NCI-H82 treated with DMSO at 0.1 percent for 48 hours (cell line): Measurements from ENCODE around the gene PCK2.
A peak's percentile ranks its signal among the peaks of the same experiment; 100 is the strongest.

Experiments used
- DNase-seq: peaks from one replicate; lab custom pipeline; 2025; ENCODE audit not compliant: unreplicated experiment; lab: John Stamatoyannopoulos, UW

PCK2 gene

DNA sequence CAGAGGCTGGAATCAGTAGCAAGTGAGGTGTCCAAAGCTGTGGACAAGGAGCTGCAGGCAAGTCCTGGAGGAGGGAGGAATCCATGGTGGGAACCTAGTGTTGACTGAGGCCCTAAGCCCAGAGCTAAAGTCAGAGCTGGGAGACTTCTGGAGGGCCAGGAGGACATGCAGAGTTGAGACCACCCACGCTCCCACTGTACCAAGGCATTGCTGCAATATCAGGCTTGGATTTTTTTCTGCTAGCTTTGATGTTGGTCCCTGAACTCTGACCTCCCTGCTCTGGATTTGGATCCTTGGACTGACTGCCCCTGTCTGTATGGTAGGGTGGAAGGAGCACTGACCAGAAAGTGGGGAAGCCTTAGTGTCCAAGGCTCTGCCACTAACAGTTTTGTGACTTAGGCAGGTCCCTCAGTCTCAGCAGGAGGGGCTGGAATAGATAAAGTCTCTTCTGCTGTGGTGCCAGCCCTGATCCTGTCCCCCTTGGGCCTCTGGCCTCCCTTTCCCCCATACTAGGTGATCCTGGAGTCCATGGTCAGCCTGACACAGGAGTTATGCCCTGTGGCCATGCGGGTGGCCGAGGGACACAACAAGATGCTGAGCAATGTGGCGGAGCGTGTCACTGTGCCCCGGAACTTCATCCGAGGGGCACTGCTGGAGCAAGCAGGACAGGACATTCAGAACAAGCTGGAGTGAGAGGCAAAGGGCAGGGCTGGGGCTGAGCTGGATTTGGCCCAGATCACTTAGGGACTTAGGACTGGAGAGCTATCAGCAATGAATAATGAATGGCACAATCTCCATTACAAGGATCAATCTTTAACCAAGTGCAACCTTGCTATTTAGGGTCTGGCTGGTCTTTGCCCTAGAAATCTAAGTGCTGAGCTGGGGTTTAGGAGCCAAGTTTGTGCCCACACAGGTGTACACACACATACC, 32.9 kb upstream of the PCK2 start:
- DNase-seq, result no peak

DNA sequence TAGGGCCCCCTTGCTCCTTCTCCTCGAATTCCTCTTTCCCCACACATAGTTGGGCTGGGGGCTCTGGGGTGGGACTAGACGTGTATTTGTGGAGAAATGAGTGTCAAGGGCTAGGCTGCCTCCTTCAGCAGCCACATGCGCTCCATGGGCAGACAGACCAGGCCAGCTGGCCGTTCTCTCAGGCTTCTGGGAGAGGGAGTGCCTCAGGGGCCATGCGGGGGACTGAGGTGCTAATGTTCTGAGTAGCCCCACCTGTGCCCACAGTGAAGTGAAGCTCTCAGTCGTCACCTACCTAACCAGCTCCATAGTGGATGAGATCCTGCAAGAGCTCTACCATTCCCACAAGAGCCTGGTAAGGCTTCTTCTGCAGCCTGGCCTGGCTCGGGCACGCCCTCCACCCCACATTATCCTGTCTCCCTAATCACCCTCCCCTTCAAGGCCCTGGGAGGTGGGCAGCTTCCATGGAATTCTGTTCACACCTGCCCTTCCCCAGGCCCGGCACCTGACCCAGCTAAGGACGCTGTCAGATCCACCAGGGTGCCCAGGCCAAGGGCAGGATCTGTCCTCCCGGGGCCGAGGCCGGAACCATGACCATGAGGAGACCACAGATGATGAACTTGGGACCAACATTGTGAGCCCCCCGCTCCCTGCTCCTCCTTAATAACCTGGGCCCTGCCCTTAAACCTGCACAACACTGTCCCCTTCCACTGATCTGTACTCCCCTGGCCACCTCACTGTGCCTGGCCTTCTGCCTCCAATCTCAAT, 31.7 kb upstream of the PCK2 start:
- DNase-seq, result no peak

DNA sequence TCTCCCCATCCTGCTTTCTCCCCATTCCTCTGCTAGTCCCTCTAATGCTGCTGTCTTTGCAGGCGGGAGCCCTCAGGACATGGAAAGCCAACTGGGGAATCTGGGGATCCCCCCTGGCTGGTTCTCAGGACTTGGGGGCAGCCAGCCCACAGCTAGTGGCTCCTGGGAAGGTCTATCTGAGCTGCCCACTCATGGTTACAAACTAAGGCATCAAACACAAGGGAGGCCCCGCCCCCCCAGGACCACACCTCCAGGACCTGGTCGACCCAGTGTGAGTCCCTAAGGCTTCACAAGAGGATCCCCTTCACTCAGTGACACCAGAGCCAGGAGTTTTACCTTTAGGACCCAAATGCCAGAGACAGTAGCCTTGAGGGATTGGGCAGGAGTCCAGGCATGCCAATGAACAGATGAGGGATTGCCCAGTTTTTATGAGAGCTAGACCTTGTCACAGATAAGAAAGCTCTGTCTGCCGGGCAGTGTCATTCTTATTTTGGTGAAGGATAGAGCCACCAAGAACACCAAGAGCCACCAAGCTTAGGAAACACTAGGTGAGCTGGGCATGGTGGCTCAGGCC, 30.8 kb upstream of the PCK2 start:
- no peak for DNase-seq

GRCh38 chr14:24064091-24064795, 29.9 kb upstream of the PCK2 start:
- DNase-seq, result no peak

- no peak for DNase-seq
Measured at GRCh38 chr14:24064856-24065255, 29.3 kb upstream of the PCK2 start.

GRCh38 chr14:24065408-24065807, 28.7 kb upstream of the PCK2 start:
- DNase-seq, result no peak

DNA sequence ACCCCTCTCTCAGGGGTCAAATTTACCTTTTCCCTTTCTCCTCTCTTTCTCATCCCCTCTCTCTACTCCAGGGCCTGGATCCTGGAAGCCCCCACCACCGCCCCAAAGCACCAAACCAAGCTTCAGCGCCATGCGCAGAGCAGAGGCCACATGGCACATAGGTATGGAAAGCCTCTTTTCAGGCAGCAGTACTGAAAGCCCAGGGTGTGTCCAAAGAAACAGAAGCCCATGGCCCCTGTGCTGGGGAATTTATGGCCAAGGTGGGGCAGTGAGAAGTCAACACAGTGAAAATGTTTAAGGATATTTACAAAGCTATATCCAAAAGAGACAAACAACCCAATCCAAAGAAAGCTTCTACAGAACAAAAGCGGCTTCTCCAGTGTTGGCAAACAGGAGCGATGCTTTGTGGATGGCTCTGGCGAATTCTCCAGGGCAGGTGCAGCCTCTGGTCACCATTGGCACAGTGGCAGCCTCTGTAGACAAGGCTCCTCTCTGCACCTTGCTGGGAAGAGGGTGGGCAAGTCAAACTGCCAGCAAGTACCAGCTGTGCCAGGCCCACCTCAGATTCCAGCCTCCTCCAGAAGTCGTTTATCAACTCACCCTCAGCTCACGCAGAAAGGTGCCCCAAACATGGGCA, 27.5 kb upstream of the PCK2 start:
- no peak for DNase-seq

DNA sequence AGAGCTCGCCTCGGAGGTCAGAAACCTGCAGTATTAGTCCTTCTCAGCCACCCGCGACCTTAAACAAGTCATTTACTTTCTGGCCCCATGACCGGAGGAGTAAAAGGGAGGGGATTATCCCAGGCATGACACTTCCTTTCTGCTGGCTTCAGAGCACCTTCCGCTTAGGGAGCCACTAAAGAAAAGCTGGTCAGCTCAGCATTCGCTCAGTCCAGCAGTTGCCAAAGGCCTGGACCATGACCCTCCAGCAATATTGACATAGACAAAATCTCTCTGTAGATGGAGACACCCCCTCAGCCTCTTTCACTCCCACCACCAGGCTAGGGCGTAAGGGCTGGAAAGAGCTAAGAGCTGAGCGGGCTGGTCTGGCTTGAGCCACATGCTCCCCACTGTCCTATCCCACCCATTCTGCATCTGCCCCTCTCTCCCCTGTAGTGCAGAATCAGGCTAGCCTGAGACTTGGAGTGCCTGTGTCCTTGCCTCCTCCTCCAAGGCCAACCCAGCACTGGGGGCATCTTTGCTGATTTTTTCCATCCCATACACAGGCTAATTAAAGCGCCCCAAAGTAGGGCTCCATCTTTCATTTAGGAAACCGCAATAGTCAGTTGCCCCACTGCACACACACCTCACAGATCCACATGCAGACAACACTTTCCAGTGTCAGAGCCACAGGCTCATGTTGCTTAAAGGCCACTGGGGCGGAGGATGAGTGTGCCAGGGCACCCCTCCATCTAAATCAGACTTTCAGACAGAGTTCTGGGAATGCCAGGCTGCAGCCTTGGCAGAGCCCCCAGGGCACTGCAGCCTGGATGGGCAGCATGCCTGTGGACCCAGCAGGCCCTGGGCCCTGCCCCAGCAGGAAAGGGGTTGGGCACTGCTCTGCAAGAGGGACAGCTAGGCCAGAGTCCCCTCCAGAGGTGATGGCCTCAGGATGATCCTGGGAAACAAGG, 26.7 kb upstream of the PCK2 start:
- no peak for DNase-seq

- no peak for DNase-seq
Measured at GRCh38 chr14:24068711-24069410, 25.2 kb upstream of the PCK2 start.

- no peak for DNase-seq
Measured at GRCh38 chr14:24069411-24069735, 24.7 kb upstream of the PCK2 start.

DNA sequence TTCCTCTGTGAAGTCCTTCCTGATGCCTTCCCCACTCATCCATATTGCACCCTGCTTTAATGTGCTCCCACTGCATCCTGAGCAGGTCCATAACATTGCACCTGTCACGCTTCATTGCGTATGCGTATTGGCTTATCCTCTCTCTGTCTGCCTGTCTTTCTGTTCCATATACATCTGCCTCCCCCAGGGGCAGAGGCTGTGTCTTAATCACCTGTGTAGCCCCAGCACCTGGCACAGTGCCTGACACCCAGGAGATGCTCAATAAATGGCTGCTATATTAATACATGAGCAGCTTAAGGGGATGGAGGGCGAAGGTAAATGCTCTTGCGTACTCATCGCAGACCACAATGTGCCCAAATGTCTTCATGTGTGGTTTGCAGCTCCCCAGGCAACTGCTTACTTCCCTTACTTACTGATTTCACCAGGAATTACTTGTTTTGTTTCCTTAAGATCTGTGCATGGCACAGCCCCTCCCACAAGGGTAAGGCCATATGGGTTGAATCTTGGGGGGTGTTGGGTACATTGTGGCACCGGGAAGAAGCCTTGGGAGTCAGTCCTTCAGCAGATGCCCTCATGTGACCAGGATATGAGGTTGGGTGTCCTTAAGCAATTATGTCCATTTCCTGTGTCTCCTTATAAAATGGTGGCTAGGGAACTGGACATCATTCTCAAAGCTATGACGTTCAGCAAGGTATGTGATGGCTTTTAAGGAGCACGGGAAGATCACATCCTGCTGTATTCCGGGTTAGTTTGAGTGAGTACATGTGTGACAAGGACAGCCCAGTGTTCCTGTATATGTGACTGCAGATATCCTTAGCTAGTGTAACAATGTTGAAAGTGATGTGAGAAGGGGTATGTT, 23.6 kb upstream of the PCK2 start:
- DNase-seq, result peak; percentile 9

DNA sequence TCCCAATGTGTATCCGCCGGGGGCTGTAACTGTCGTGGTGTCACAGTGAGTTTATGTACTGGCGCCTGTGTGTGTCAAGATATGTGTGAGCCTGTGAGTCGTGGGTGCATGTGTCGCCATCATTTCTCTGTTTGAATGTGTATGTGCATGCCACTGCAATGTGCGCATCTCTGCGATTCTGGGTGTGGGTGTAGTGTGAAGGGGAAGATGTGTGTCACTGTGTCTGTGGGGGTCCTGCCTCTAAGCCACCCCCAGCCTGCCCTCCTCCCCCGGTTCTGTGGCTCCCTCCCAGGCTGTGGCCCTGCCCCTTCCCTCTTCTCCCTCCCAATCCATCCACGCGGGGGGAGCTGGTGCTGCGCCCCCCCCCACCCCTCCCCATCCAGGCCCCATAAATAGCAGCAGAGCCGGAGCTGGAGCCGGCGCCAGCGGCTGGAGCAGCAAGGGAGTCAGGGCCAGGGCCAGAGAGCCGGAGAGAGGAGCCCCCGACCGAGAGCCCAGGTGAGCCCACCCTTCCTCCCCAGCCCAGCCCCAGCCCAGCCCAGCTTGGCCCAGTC, 22.9 kb upstream of the PCK2 start, which contains the start of gene CPNE6:
Gene CPNE6 (plus strand): TSS at position 419 of the 554 bp plus-strand sequence. CDS start 1,375 bp downstream, outside the sequence.
- DNase-seq, result no peak

GRCh38 chr14:24071836-24072430, 22.2 kb upstream of the PCK2 start:
- DNase-seq, result no peak

GRCh38 chr14:24072436-24072835, 21.7 kb upstream of the PCK2 start:
- no peak for DNase-seq

- no peak for DNase-seq
Measured at GRCh38 chr14:24072881-24073877, 20.9 kb upstream of the PCK2 start.
